HG02938 (cell line): ENCODE data around the gene LNPEP.

Experiments
- ATAC-seq: cut with Tn5 transposase; IDR thresholded peaks from one replicate; pipeline ENCODE4 v1.9.1; 2021; ENCODE audit warnings: mild to moderate bottlenecking, moderate library complexity; ENCODE audit not compliant: unreplicated experiment

The LNPEP gene

DNA sequence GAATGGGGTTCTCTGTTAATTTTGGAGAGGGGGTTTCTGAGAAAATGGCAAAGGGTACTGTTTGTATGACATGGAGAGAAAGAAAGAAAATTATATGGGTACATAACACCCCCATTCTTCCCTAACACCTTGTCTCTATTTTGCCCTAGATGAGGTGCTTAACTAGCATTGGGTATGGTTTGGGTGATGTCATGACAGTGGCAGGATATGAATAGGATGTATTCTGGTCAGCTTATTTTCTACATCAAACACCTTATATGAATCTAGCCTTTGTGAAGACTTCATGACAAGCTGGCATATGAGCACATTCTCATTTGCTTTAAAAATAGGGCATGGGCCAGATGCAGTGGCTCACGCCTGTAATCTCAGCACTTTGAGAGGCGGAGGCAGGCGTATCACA is 58.6 kb downstream of the LNPEP start:
- ATAC-seq, result no peak

DNA sequence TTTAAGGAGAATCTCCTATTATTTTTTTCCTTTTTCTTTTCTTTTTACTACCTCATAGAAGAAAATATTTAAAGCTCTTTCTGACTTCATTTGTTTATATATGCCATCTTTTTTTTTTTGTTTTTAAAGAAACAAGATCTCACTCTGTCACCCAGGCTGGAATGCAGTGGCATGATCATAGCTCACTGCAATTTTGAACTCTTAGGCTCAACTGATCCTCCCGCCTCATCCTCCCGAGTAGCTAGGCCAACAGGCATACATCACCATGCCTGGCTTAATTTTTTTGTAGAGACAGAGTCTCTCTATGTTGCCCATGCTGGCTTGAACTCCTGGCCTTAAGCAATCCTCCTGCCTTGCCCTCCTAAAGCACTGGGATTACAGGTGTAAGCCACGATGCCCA is 59.5 kb downstream of the LNPEP start:
- no peak for ATAC-seq

DNA sequence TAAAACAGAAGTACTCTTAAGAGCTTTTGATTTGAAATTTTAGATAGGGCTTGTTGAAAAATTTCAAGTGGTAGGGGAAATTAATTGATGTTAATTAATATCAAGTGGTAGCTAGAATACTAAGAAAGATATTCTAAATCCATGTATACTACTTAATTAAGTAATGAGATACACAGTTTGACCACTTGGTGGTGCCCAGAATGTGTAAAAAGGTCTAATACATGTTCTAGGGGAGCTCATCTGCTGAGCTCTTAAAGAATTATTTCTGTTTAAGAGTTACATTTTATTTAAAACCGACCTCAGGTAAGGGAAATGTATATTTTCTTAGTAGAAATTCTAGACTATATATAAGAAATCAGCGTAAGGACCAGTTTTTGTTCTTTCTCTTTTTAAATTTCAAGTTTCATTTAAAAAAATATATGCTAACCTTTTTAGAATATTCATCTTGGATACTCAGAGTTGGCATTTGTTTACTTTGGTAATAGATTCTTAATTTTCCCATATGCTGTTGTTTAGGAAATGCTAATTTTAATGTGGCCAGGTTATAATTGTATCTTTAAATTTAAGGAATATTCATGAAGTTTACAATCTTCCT is 61.5 kb downstream of the LNPEP start:
- ATAC-seq, result peak; percentile 96

GRCh38 chr5:96999856-97000255 is 64.0 kb downstream of the LNPEP start:
- no peak for ATAC-seq

DNA sequence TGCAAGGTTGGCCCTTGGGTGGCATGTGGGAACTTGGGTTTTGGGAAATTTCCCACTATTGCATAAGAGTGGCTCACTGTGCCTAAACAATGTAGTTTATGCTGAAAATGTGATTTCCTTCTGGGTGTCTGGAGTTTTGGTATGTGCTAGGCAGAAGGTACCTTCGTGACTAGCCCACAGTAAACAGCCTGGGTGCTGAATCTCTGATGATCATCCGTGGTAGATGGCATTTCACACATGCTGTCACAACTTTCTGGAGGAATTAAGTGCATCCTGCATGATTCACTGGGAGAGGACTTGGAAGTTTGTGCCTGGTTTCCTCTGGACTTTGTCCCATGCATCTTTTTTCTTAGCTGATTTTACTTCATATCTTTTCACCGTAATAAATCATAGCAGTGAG is 64.5 kb downstream of the LNPEP start:
- no peak for ATAC-seq

- ATAC-seq, result no peak
Observed at GRCh38 chr5:97002983-97003382, 67.1 kb downstream of the LNPEP start.

DNA sequence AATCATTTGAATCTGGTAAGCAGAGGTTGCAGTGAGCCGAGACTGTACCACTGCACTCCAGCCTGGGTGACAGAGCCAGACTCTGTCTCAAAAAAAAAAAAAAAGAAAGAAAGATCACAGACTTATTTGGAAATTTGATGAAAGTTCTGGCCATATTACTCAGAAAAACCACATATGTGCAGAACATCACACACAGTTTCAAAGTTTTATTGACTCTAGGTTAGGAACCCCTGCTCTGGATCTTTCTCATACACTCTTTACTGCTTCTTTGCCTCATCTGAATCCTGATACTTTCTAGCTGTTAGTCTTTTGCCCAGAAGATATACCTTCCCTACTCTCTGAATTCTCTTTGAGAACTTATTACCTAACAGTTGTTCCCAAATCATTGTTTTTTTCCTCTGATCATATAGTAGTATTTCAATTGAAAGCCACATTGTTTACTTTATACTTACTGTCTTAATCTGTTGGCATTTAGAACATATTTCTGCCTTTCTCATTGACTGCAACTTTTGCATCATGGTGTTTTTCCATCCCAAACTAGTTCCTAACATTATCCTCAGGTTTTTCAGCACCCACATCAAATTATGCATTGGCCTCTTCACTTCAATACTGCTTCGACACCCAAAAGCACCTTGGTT is 68.7 kb downstream of the LNPEP start:
- ATAC-seq, result no peak

DNA sequence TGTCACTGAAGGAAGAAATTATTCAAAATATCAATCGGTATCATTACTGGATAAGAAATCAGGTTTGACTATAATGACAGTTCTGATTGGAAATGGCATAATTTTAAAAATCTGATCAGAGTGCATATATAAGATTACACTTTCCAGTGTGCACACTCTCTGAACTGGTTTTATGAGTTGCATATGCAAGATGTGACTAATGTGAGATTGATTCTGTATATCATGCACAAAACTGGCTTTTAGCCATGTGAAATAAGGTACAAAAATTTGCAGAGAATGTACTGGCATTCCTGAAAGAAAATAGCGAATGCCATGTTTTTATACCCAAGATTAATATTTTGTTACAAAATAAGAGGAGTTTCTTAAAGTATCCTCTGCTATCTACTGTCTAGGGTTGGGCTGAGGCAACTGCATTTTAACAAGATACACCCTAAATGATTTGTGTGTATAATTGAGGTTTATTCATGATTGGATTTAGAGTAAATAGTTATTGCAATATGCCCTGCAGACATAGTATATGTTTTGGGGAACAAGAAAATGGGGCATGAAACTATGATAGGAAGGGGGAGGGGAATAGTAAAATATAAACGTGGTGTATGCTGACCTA is 70.7 kb downstream of the LNPEP start:
- no peak for ATAC-seq

GRCh38 chr5:97009212-97009898 is 73.5 kb downstream of the LNPEP start:
- ATAC-seq, result no peak

DNA sequence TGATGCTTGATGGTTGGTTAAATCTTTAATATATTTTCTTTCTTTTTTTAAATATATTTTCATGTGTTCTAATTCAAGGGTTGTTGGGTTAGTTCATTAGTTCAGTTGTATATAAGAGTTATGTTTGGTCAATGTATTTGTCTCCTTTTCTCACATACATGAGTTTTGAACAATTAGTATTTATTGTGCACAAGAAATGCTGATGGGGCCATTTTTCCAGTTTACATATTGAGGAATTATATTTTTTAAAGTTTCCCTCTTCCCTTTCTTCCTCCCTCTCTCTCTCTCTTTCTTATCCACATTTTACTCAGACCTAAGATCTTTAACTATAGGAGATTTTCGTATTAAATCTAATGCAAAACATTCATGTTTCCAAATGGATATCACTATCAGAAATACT is 74.0 kb downstream of the LNPEP start:
- ATAC-seq, result no peak

DNA sequence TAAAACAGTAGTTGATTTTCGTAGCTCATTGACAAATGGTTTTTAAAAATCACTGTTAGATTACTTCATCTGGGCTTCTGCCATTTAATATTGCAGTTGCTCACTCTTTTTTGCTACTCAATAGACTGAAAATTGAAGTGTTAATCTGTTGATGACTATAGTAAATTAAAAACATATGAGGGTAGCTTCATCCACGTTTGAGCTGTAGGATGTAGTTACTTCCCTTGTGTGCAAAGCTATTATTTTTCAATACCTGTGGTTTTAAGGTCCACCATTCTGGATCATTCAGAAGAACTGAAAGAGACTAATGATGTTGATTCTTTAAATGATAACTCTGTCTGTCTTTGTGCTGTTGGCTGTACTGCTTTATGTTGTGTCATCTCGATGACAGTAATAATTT is 74.7 kb downstream of the LNPEP start:
- no peak for ATAC-seq

DNA sequence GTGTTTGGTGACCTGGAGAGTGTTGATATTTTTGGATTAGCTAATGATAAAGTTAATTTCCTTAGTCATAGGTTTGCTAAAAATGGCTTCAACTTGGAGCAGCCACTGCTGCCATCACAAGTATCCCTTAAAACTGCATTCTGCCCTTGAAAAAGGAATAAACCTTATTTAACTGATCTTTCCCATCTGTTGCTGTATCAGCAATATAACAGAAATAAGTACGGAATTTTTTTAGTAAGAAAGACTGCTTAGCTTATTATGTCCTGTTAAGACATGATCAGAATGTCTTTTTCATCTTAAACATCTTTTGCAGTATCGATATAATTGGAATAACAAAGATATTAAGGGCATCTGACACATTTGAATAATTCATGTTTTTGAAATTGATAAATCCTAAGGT is 75.7 kb downstream of the LNPEP start:
- no peak for ATAC-seq

GRCh38 chr5:97019435-97020117 is 83.7 kb downstream of the LNPEP start:
- no peak for ATAC-seq

DNA sequence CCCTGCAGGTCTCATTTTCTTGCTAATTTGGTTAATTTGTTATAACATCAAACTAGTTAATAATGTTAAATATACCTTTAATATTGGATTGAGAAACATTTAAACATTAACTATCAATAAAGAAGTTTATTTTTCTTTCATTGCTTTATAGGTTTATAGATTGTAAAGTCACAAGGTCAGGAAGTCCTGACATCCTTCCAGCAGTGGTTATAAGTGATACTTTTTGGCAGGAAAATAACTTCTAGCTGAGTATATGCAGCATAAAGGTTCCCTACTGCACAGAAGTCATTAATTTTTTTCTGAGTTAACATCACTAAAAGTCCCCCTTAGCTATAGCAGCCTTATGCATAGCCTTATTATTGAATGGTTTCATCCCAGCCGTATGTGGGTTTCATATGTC is 85.5 kb downstream of the LNPEP start:
- no peak for ATAC-seq

DNA sequence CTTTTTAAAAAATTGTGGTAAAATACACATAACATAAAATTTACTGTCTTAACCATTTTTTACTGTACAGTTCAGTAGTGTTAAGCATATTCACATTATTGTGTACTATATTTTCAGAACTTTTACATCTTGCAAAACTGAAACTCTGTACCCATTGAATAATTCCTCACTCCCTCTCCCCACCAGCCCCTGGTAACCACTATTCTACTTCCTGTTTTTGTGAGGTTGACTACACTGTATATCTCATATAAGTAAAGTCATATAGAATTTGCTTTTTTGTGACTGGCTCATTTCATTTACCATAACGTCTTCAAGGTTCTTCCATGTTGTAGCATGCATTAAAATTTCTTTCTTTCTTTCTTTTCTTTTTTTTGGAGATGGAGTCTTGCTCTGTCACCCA is 87.0 kb downstream of the LNPEP start:
- peak; percentile 71 for ATAC-seq

GRCh38 chr5:97026721-97027120 is 90.8 kb downstream of the LNPEP start:
- ATAC-seq, result no peak

DNA sequence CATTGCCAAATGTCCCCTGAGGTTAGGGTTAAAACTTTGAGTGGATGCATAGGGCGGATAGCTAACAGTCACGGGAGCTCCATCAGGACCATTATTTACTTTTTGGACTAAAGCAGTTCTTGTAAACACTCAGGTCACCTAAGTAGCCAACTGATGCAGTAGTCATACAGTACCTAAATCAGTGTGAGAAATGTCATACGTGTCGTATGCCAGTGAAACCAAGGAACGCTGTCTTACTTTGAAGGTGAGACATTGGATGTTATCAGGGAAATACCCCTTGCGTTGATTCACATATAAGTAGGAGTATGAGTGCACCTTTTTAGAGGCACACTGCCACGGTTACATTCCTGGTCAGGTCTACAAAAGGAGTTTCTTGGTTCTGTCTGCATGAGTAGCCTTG is 101.9 kb downstream of the LNPEP start:
- ATAC-seq, result no peak

- ATAC-seq, result no peak
Observed at GRCh38 chr5:97041239-97041638, 105.4 kb downstream of the LNPEP start.

- no peak for ATAC-seq
Observed at GRCh38 chr5:97042996-97043395, 107.1 kb downstream of the LNPEP start.

GRCh38 chr5:97043511-97043910 is 107.6 kb downstream of the LNPEP start:
- ATAC-seq, result no peak

GRCh38 chr5:97044052-97044451 is 108.2 kb downstream of the LNPEP start:
- no peak for ATAC-seq
